ENCODE measurements around the gene RUFY1.

Gene RUFY1

GRCh38 chr5:179607160-179607931 lies 57.0 kb downstream of the RUFY1 start:
- no peak overlapping the region for H3K4me3 ChIP-seq (ENCODE audit: low read depth, low read length)
- CTCF ChIA-PET = interaction anchor here (1.4 kb wide), 1 partner anchor 11 kb away, joined by 4 read pairs; no protein-coding TSS in a partner anchor
- POLR2A ChIA-PET = interaction anchor here (1.7 to 3.7 kb wide), 2 partner anchors 16 to 48 kb away, joined by 5 to 25 read pairs; partner anchors contain the start of gene HNRNPH1
- DNase-seq (ENCODE audit: low read depth, low spot score) = no peak
- TF ChIP-seq CTCF (IDR thresholded peaks at IDR 0.05; ENCODE audit: insufficient read depth, low read length, missing control alignments) = no peak

GRCh38 chr5:179608131-179608581 lies 57.8 kb downstream of the RUFY1 start:
- POLR2A ChIA-PET = interaction anchor here (1.7 to 3.7 kb wide), 2 partner anchors 16 to 49 kb away, joined by 5 to 25 read pairs; partner anchors contain the start of gene HNRNPH1
- CTCF ChIA-PET = interaction anchor here (0.6 to 0.7 kb wide), 2 partner anchors 23 to 60 kb away, joined by 3 read pairs; no protein-coding TSS in a partner anchor

GRCh38 chr5:179609834-179610108 lies 59.4 kb downstream of the RUFY1 start:
- no peak for TF ChIP-seq CTCF (IDR thresholded peaks at IDR 0.05; ENCODE audit: insufficient read depth, low read length, missing control alignments)

More at GRCh38 chr5:179608131-179608581, 57.8 kb downstream of the RUFY1 start:
- H3K4me3 ChIP-seq (ENCODE audit: low read depth, low read length) = no peak overlapping the region
- TF ChIP-seq CTCF (IDR thresholded peaks at IDR 0.05; ENCODE audit: insufficient read depth, low read length, missing control alignments) = no peak
- DNase-seq (ENCODE audit: low read depth, low spot score) = no peak

GRCh38 chr5:179610109-179610902 lies 60.0 kb downstream of the RUFY1 start:
- ChIA-PET CTCF (interaction anchor here (6.1 kb wide), 1 partner anchor 12 kb away, joined by 54 read pairs; the partner anchor contains the start of gene HNRNPH1), POLR2A (interaction anchor here (4.3 kb wide), 1 partner anchor 13 kb away, joined by 37 read pairs; the partner anchor contains the start of gene HNRNPH1)
- TF ChIP-seq CTCF (IDR thresholded peaks at IDR 0.05; ENCODE audit: insufficient read depth, low read length, missing control alignments) = no peak
- H3K4me3 ChIP-seq (ENCODE audit: low read depth, low read length) = no peak overlapping the region
- DNase-seq (ENCODE audit: low read depth, low spot score) = no peak

More at GRCh38 chr5:179609834-179610108, 59.4 kb downstream of the RUFY1 start:
- DNase-seq (ENCODE audit: low read depth, low spot score) = no peak
- CTCF ChIA-PET = no interaction called here
- POLR2A ChIA-PET = interaction anchor here (3.7 kb wide), 1 partner anchor 14 kb away, joined by 25 read pairs; the partner anchor contains the start of gene HNRNPH1
- no peak overlapping the region for H3K4me3 ChIP-seq (ENCODE audit: low read depth, low read length)

- no peak for DNase-seq (ENCODE audit: low read depth, low spot score)
- H3K4me3 ChIP-seq (ENCODE audit: low read depth, low read length) = no peak overlapping the region
- ChIA-PET POLR2A (interaction anchor here (4.3 kb wide), 1 partner anchor 12 kb away, joined by 37 read pairs; the partner anchor contains the start of gene HNRNPH1), CTCF (interaction anchor here (6.1 kb wide), 1 partner anchor 11 kb away, joined by 54 read pairs; the partner anchor contains the start of gene HNRNPH1)
- TF ChIP-seq CTCF (IDR thresholded peaks at IDR 0.05; ENCODE audit: insufficient read depth, low read length, missing control alignments) = no peak
These were observed 60.5 kb downstream of the RUFY1 start for GRCh38 chr5:179610903-179611265.

Measured in AG04449 (cell line).